ENCODE data around the gene AGTRAP.

Gene AGTRAP

GRCh38 chr1:11731691-11732283 is 4.1 kb upstream of the AGTRAP start:
- peak overlapping the region; percentile 2 for H3K4me3 ChIP-seq (ENCODE audit: control insufficient read depth, low read depth, low read length)
- peak; percentile 42 for DNase-seq (ENCODE audit: low read depth)
- no peak for TF ChIP-seq CTCF (conservative IDR thresholded peaks at IDR 0.05; ENCODE audit: control insufficient read depth, insufficient read depth, low read depth, low read length)

- TF ChIP-seq CTCF (conservative IDR thresholded peaks at IDR 0.05; ENCODE audit: control insufficient read depth, insufficient read depth, low read depth, low read length), result no peak
- no peak overlapping the region for H3K4me3 ChIP-seq (ENCODE audit: control insufficient read depth, low read depth, low read length)
- no peak for DNase-seq (ENCODE audit: low read depth)
Observed at GRCh38 chr1:11733306-11733705, 2.6 kb upstream of the AGTRAP start.

GRCh38 chr1:11735531-11735853 is 444 bp upstream of the AGTRAP start:
- no peak for TF ChIP-seq CTCF (conservative IDR thresholded peaks at IDR 0.05; ENCODE audit: control insufficient read depth, insufficient read depth, low read depth, low read length)
- no peak for DNase-seq (ENCODE audit: low read depth)
- H3K4me3 ChIP-seq (ENCODE audit: control insufficient read depth, low read depth, low read length), result peak overlapping the region; percentile 92

- no peak for TF ChIP-seq CTCF (conservative IDR thresholded peaks at IDR 0.05; ENCODE audit: control insufficient read depth, insufficient read depth, low read depth, low read length)
- DNase-seq (ENCODE audit: low read depth), result peak; percentile 92
- H3K4me3 ChIP-seq (ENCODE audit: control insufficient read depth, low read depth, low read length), result peak overlapping the region; percentile 92
Observed at GRCh38 chr1:11736746-11737639, 1.1 kb downstream of the AGTRAP start.

- TF ChIP-seq CTCF (conservative IDR thresholded peaks at IDR 0.05; ENCODE audit: control insufficient read depth, insufficient read depth, low read depth, low read length), result no peak
- DNase-seq (ENCODE audit: low read depth), result no peak
- H3K4me3 ChIP-seq (ENCODE audit: control insufficient read depth, low read depth, low read length), result no peak overlapping the region
Observed at GRCh38 chr1:11738096-11738495, 2.2 kb downstream of the AGTRAP start.

GRCh38 chr1:11738783-11739182 is 2.8 kb downstream of the AGTRAP start:
- H3K4me3 ChIP-seq (ENCODE audit: control insufficient read depth, low read depth, low read length), result no peak overlapping the region
- DNase-seq (ENCODE audit: low read depth), result no peak
- no peak for TF ChIP-seq CTCF (conservative IDR thresholded peaks at IDR 0.05; ENCODE audit: control insufficient read depth, insufficient read depth, low read depth, low read length)

Measured in fibroblast of mammary gland (primary cell).